Measurements from ENCODE around the gene STRIP2. TPM values are rescaled to one million over a fixed set of nuclear protein-coding genes. Genes with fewer than 3 reads are reported as not detected.
A peak's percentile ranks its signal among the peaks of the same experiment; 100 is the strongest.
"Not testable (repeated sequence)": the region's sequence is repeated elsewhere in the genome, so short reads cannot be mapped to it uniquely, and the experiment has no call there.

The STRIP2 gene
- total RNA-seq: 16.8 TPM

- peak; percentile 95 for DNase-seq
Measured at GRCh38 chr7:129433847-129434674, at the start of gene STRIP2. STRIP2 (plus strand) TSS chr7:129434432; CDS start chr7:129434473, 41 bp downstream.

DNA sequence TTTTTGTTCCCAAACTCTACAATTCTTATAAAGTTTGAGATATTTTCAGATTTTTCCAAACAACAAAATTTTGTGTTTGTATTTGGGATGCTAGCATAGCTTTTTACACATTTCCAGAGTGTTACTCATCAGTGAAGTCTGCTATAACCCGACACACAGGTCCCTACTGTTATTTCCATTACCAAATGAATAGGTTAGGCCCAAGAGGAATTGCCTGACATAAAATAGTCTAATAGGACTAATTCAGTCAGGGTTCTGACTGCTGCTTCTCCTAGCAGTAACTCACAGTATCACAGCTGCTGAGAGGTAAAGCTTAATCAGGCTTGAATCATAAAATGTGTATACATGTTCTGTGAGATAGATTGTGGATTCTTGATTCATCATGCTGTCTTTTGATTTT is 49.1 kb upstream of the STRIP2 start:
- no peak for DNase-seq

- no peak for DNase-seq
Measured at GRCh38 chr7:129385598-129385997, 48.6 kb upstream of the STRIP2 start.

GRCh38 chr7:129386506-129386905 is 47.7 kb upstream of the STRIP2 start:
- peak; percentile 21 for DNase-seq

DNA sequence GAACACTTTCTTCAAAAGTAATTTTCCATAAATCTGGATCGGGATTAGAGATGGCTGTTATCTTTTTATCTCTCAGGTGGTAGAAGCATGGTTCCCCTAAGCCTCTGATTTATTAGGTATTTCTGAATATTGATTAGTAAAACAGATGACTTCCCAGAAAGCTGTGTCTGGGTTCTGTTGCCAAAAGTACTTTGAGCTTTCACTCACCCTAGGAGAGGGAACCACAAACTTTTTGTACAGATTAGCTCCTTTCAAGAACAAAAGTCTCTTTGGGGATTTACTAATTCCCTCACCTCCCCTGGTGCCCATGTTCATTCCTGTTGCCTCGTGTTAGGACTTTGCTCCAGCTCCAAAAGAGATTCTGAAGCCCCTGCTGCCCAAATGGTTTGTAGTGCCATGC is 46.7 kb upstream of the STRIP2 start:
- DNase-seq: no peak

DNA sequence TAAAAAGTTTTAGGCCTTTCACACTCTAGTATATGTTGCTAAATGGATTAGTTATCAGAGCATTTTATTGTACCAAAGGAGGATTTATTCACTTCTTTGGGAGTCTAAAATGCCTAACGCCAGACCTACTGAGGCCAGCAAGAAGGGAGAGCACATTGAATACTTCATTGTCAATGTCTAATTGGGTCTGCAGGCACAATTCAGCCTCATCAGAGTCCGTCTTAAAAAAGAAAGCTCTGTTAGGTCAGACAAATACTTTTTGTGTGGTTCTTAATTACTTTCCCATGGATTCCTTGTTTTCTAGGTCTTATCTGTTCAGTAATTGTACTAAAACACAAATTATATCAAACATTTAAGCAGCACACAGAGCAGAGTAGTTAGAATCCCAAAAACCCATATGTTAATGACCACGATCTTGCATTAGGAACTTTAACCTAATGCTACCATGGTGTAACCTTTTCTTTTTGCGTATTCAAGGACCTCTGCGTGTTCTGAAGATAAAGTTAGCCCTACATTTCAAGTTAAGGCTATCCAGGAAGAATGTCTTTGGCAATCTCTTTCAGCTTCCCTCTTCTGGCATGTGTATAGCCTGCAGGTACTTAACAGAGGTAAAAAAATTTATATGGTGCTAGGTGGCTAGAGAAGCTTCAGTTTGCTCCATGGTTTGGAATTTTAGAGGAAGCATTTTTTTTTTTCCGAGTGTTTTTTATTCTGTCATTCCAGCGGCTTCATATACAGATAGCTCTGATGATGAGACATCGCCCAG is 45.7 kb upstream of the STRIP2 start:
- DNase-seq: no peak

GRCh38 chr7:129389829-129390228 is 44.4 kb upstream of the STRIP2 start:
- no peak for DNase-seq

DNA sequence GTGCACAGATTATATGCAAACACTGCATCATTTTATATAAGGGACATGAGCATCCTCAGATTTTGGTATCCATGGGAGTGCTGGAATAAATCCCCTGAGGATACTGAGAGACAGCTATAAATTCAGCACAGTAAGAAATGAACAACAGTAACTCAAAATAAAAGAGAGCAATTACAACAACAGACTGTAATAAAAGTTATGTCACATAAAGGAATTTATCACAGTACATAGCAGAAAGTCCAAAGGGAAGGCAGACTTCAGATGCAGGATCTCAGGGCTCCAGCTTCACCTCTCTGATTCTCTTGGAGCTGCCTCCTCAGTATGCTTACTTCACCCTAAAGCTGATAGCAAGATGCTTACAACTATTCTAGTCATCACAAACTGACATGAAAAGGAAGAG is 43.9 kb upstream of the STRIP2 start:
- no peak for DNase-seq

DNA sequence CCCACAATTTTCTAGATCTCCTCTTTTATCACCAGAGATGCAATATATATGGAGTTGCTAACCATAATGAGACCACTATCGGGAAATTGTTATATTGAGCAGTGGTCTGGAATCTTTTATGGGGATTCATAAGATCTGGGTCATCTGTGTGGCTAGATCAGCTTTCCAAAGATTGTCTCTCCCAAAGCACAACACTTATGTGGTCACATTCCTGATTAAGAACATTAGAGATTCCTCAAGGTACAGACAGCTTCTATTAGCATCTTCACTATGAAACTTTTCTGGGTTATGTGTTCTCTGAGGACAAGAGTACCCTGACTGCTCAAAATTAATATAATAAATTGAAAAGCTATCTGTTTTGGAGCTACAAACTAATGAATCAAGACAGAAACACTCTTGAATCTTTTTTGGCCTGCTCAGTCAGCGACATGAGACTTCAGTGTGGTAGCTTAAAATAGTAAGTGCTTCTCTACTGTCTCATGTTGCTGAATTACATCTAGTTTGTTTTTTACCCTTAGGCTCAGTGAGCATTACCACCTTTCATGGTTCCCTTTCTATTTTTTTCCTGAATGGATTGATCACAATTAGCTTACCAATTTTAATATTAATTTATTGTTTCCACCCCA is 42.6 kb upstream of the STRIP2 start:
- DNase-seq: peak; percentile 35

- DNase-seq: no peak
Measured at GRCh38 chr7:129393255-129393654, 41.0 kb upstream of the STRIP2 start.

- no peak for DNase-seq
Measured at GRCh38 chr7:129394101-129394500, 40.1 kb upstream of the STRIP2 start.

GRCh38 chr7:129394982-129395914 is 39.0 kb upstream of the STRIP2 start:
- DNase-seq: no peak

GRCh38 chr7:129401228-129401966 is 32.8 kb upstream of the STRIP2 start:
- no peak for DNase-seq

GRCh38 chr7:129401967-129402860 is 32.0 kb upstream of the STRIP2 start:
- no peak for DNase-seq

DNA sequence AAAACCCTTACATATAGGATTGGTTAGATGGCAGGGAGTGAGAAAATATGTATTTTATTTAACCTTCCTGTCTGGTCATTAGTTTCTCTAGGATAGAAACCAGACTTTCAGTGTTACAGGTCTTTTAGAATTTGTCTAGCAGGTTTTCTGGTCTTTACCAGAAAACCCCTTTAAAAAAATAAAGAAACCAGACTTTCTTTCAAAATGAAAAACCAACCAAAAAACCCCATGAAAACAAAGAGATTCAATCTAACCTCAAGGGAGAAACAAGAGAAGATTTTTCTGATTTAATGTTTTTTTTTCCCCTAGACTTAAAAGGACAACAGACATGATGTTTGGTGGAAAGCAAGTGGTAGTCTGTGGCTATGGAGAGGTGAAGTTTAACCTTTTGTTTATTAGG is 28.7 kb upstream of the STRIP2 start:
- no peak for DNase-seq

GRCh38 chr7:129410238-129410637 is 24.0 kb upstream of the STRIP2 start:
- not testable (repeated sequence) for DNase-seq

GRCh38 chr7:129412501-129412900 is 21.7 kb upstream of the STRIP2 start:
- no peak for DNase-seq

GRCh38 chr7:129417073-129417472 is 17.2 kb upstream of the STRIP2 start:
- no peak for DNase-seq

GRCh38 chr7:129421717-129422250 is 12.4 kb upstream of the STRIP2 start:
- DNase-seq: no peak

DNA sequence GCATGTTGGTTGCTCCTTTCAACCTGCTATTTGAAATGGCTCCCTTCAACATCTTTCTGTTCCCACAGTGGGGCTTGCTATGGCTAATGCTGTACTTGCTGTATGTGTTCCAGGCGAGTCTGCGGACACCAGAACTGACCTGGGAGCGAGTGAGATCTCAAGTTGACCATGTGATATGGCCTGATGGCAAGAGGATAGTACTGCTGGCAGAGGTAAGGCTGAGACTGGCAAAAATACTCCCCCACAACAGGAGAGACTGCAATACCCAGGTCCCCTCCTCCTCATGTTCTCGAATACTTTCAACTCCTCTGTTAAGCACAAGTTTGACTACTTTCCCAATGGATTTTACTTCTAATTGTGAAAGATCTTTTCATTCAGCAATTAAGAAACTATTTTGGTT is 11.5 kb upstream of the STRIP2 start:
- no peak for DNase-seq

All from tongue (tissue), 2 donors.